H1 (cell line): ENCODE measurements around the gene CENPX. TPM values are rescaled to one million over a fixed set of nuclear protein-coding genes. Genes with fewer than 3 reads are reported as not detected.

ENCODE experiments used
- ASH2L ChIP-seq: fragments of 200-600, 300-600 bp; sonication (generic); IDR thresholded peaks from one replicate; pipeline ENCODE4 v1.7.1; 2017; ENCODE audit warnings: low read length
- BACH1 ChIP-seq: IDR thresholded peaks from 2 replicates; pipeline ENCODE4 v1.6.1; 2012; ENCODE audit warnings: low read length, improper control_type of control experiment
- E2F6 ChIP-seq: IDR thresholded peaks from 2 replicates; pipeline ENCODE4 v1.6.1; 2012; ENCODE audit warnings: inconsistent platforms
- GABPA ChIP-seq: IDR thresholded peaks from 2 replicates; pipeline ENCODE4 v1.6.1; 2011; ENCODE audit warnings: mild to moderate bottlenecking, low read length, moderate library complexity, borderline replicate concordance; ENCODE audit not compliant: insufficient read depth
- POLR2AphosphoS5 ChIP-seq: IDR thresholded peaks from 2 replicates; pipeline ENCODE4 v1.6.1; 2011; ENCODE audit warnings: low read depth, low read length
- USF2 ChIP-seq: IDR thresholded peaks from 2 replicates; pipeline ENCODE4 v1.6.1; 2011; ENCODE audit warnings: low read length, improper control_type of control experiment
- polyA plus RNA-seq, 7 experiments: library from polyadenylated mRNA; depleted of rRNA in 3 of 7; stranded (reverse) in 5 of 7; unstranded in 2 of 7; fragments of >200 nt in 5 of 7; fragments of 200-250 nt in 2 of 7; gene quantifications; 1 replicate in 5 of 7; 2 replicates in 1 of 7; 4 replicates in 1 of 7; pipeline versions ENCODE4 v1.2.1 to v1.2.3, GENCODE V29; 2011 to 2013; ENCODE audit warnings: missing spikeins in 2 of 7, mixed read lengths in 2 of 7
- total RNA-seq: library from RNA; stranded (reverse); fragmentation: NEBNext Ultra II Directional; extraction: Animal tissue kit (Norgen Biotek cat#: 25700); gene quantifications from 2 replicates; pipeline ENCODE4 v1.2.1, GENCODE V29; 2021

CENPX gene
- total and polyA plus RNA-seq, 2 of the 8 experiments (the other 6 are each of a cell fraction or from before 2014, with no cell fraction given), result 116 to 122 TPM

- TF ChIP-seq BACH1 (no peak), USF2 (no peak), E2F6 (no peak), ASH2L (no peak), GABPA (no peak), POLR2AphosphoS5 (no peak)
Measured at GRCh38 chr17:82016875-82017459, 5.7 kb downstream of the CENPX start (continued).
